Measurements from ENCODE around the gene COA6. TPM values are rescaled to one million over a fixed set of nuclear protein-coding genes. Genes with fewer than 3 reads are reported as not detected.

The COA6 gene
- total RNA-seq, 1 donor from 2014 or later = 15.7 TPM

GRCh38 chr1:234357831-234358230, 15.4 kb upstream of the COA6 start:
- DNase-seq (ENCODE audit: extremely low spot score in 2 of 2) = no peak
- no peak for TF ChIP-seq CTCF (IDR thresholded peaks at IDR 0.05)
- no peak for TF ChIP-seq POLR2AphosphoS5 (IDR thresholded peaks at IDR 0.05; ENCODE audit: insufficient read depth in 1 of 2, low read depth in 1 of 2)
- TF ChIP-seq POLR2A (IDR thresholded peaks at IDR 0.05) = no peak
- H3K36me3 ChIP-seq = no peaks in the 10 kb centered on the region
- H3K4me3 ChIP-seq = no peak overlapping the region
- H3K27me3 ChIP-seq = no peaks in the 10 kb centered on the region
- no peak overlapping the region for H3K27ac ChIP-seq
- no peaks in the 10 kb centered on the region for H3K4me1 ChIP-seq
- no peaks in the 10 kb centered on the region for H3K9me3 ChIP-seq
- intact Hi-C loops (cut with DNase I) = no loop called here

GRCh38 chr1:234361102-234361603, 12.1 kb upstream of the COA6 start:
- Histone ChIP-seq H3K4me1 (no peaks in the 10 kb centered on the region), H3K27me3 (no peaks in the 10 kb centered on the region), H3K9me3 (no peaks in the 10 kb centered on the region), H3K27ac (no peak overlapping the region), H3K4me3 (no peak overlapping the region), H3K36me3 (no peaks in the 10 kb centered on the region)
- no peak for TF ChIP-seq POLR2AphosphoS5 (IDR thresholded peaks at IDR 0.05; ENCODE audit: insufficient read depth in 1 of 2, low read depth in 1 of 2)
- no peak for TF ChIP-seq POLR2A (IDR thresholded peaks at IDR 0.05)
- no peak for TF ChIP-seq CTCF (IDR thresholded peaks at IDR 0.05)
- intact Hi-C loops (cut with DNase I) = no loop called here
- no peak for DNase-seq (ENCODE audit: extremely low spot score in 2 of 2)

- Histone ChIP-seq H3K27ac (no peak overlapping the region), H3K36me3 (no peaks in the 10 kb centered on the region), H3K4me1 (no peaks in the 10 kb centered on the region), H3K27me3 (no peaks in the 10 kb centered on the region), H3K4me3 (no peak overlapping the region), H3K9me3 (no peaks in the 10 kb centered on the region)
- no peak for TF ChIP-seq CTCF (IDR thresholded peaks at IDR 0.05)
- TF ChIP-seq POLR2A (IDR thresholded peaks at IDR 0.05) = no peak
- TF ChIP-seq POLR2AphosphoS5 (IDR thresholded peaks at IDR 0.05; ENCODE audit: insufficient read depth in 1 of 2, low read depth in 1 of 2) = no peak
- intact Hi-C loops (cut with DNase I) = no loop called here
- DNase-seq (ENCODE audit: extremely low spot score in 2 of 2) = no peak
Observed at GRCh38 chr1:234362558-234362957, 10.7 kb upstream of the COA6 start.

GRCh38 chr1:234368320-234369032, 4.8 kb upstream of the COA6 start:
- Histone ChIP-seq H3K9me3 (no peaks in the 10 kb centered on the region), H3K27me3 (no peaks in the 10 kb centered on the region), H3K4me3 (no peak overlapping the region), H3K36me3 (no peaks in the 10 kb centered on the region), H3K27ac (no peak overlapping the region), H3K4me1 (peaks cover 12% of the 10 kb centered on the region)
- no peak for TF ChIP-seq POLR2A (IDR thresholded peaks at IDR 0.05)
- no peak for TF ChIP-seq POLR2AphosphoS5 (IDR thresholded peaks at IDR 0.05; ENCODE audit: insufficient read depth in 1 of 2, low read depth in 1 of 2)
- TF ChIP-seq CTCF (IDR thresholded peaks at IDR 0.05) = no peak
- intact Hi-C loops (cut with DNase I) = no loop called here
- no peak for DNase-seq (ENCODE audit: extremely low spot score in 2 of 2)

GRCh38 chr1:234369033-234369430, 4.2 kb upstream of the COA6 start:
- Histone ChIP-seq H3K27ac (no peak overlapping the region), H3K9me3 (no peaks in the 10 kb centered on the region), H3K4me1 (peaks cover 13% of the 10 kb centered on the region), H3K36me3 (no peaks in the 10 kb centered on the region), H3K27me3 (no peaks in the 10 kb centered on the region), H3K4me3 (no peak overlapping the region)
- no peak for TF ChIP-seq CTCF (IDR thresholded peaks at IDR 0.05)
- no peak for DNase-seq (ENCODE audit: extremely low spot score in 2 of 2)
- intact Hi-C loops (cut with DNase I) = no loop called here
